GM23338 (cell line): ENCODE data around the gene GHRL.

Experiments
- EZH2 ChIP-seq: fragments of 200-600 bp; sonication (generic); IDR thresholded peaks from one replicate; pipeline ENCODE4 v1.8.0; 2017; ENCODE audit warnings: antibody characterized with exemption, mild to moderate bottlenecking, low read depth; ENCODE audit not compliant: unreplicated experiment
- NANOG ChIP-seq: IDR thresholded peaks from 2 replicates; pipeline ENCODE4 v1.6.1; 2016; ENCODE audit warnings: antibody characterized with exemption, borderline replicate concordance
- POLR2AphosphoS5 ChIP-seq: IDR thresholded peaks from 2 replicates; pipeline ENCODE4 v1.6.1; 2016; ENCODE audit warnings: antibody characterized with exemption, low read depth
- STAT1 ChIP-seq: IDR thresholded peaks from one replicate; pipeline ENCODE4 v1.6.1; 2016; ENCODE audit warnings: antibody characterized with exemption; ENCODE audit not compliant: unreplicated experiment
- TF ChIP-seq, protein P1 (sequence below), 2 experiments: fragments of 200-600 bp in 1 of 2; sonication (generic) in 1 of 2; conservative IDR thresholded peaks; 2 replicates each; pipeline versions ENCODE4 v1.5.1 to v1.6.1; 2016 to 2017; ENCODE audit warnings: antibody characterized with exemption in 2 of 2, low read depth in 2 of 2, mild to moderate bottlenecking in 2 of 2, moderate library complexity in 1 of 2

DNA sequence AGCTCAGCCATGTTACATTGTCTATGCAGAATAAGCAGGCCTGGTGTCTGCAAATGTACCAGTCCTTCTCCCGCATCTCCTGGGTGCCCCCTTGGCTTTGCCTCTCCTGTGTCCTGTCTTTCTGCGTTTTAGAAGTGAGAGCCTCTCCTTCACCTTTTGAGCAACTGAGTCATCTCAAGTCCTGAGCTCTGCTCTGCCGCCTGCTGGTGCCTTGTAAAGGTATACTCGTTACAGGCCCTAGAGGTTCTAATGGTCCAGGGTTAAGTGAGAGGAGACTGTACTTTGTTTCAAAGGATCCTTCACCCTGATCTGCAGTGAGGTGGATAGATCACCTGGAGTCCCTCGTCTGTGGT is 12.6 kb downstream of the GHRL start:
- TF ChIP-seq, protein P1, sequence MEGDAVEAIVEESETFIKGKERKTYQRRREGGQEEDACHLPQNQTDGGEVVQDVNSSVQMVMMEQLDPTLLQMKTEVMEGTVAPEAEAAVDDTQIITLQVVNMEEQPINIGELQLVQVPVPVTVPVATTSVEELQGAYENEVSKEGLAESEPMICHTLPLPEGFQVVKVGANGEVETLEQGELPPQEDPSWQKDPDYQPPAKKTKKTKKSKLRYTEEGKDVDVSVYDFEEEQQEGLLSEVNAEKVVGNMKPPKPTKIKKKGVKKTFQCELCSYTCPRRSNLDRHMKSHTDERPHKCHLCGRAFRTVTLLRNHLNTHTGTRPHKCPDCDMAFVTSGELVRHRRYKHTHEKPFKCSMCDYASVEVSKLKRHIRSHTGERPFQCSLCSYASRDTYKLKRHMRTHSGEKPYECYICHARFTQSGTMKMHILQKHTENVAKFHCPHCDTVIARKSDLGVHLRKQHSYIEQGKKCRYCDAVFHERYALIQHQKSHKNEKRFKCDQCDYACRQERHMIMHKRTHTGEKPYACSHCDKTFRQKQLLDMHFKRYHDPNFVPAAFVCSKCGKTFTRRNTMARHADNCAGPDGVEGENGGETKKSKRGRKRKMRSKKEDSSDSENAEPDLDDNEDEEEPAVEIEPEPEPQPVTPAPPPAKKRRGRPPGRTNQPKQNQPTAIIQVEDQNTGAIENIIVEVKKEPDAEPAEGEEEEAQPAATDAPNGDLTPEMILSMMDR (conservative IDR thresholded peaks at IDR 0.05; ENCODE audit: low read depth in 2 of 2) = peak; percentile 50 to 62
- TF ChIP-seq EZH2 (no peak), STAT1 (no peak), NANOG (no peak), POLR2AphosphoS5 (no peak)
